ENCODE results near the gene SUN2.

The SUN2 gene

GRCh38 chr22:38713921-38714320 is 41.9 kb downstream of the SUN2 start:
- DNase-seq, result no peak

GRCh38 chr22:38712486-38713207 is 43.2 kb downstream of the SUN2 start:
- no peak for DNase-seq

GRCh38 chr22:38710866-38711265 is 44.9 kb downstream of the SUN2 start:
- no peak for DNase-seq

GRCh38 chr22:38710351-38710750 is 45.4 kb downstream of the SUN2 start:
- no peak for DNase-seq

GRCh38 chr22:38709306-38709705 is 46.5 kb downstream of the SUN2 start:
- DNase-seq, result no peak

GRCh38 chr22:38707984-38708383 is 47.8 kb downstream of the SUN2 start:
- no peak for DNase-seq

- DNase-seq, result no peak
Observed at GRCh38 chr22:38707346-38707745, 48.5 kb downstream of the SUN2 start.

- no peak for DNase-seq
Observed at GRCh38 chr22:38706901-38707195, 49.0 kb downstream of the SUN2 start.

- peak; percentile 73 for DNase-seq
Observed at GRCh38 chr22:38706101-38706900, 49.5 kb downstream of the SUN2 start.

GRCh38 chr22:38705235-38706100 is 50.3 kb downstream of the SUN2 start, which contains the start of gene GTPBP1:
TSS of gene GTPBP1 (plus strand) at chr22:38705944. CDS start at chr22:38705956, 12 bp downstream.
- peak; percentile 94 for DNase-seq

- DNase-seq, result peak; percentile 57
Observed at GRCh38 chr22:38704654-38705234, 51.1 kb downstream of the SUN2 start.

GRCh38 chr22:38700789-38701628 is 54.8 kb downstream of the SUN2 start, which contains the start of gene JOSD1:
TSS of gene JOSD1 (minus strand) at chr22:38700943. CDS start at chr22:38699987, 956 bp downstream.
- DNase-seq, result peak; percentile 99

- DNase-seq, result no peak
Observed at GRCh38 chr22:38700270-38700788, 55.5 kb downstream of the SUN2 start.

GRCh38 chr22:38699784-38700183 is 56.0 kb downstream of the SUN2 start:
- DNase-seq, result no peak

GRCh38 chr22:38699143-38699542 is 56.7 kb downstream of the SUN2 start:
- DNase-seq, result no peak

GRCh38 chr22:38698407-38699094 is 57.2 kb downstream of the SUN2 start:
- no peak for DNase-seq

GRCh38 chr22:38697425-38698089 is 58.2 kb downstream of the SUN2 start:
- no peak for DNase-seq

- no peak for DNase-seq
Observed at GRCh38 chr22:38696606-38697424, 59.0 kb downstream of the SUN2 start.

- DNase-seq, result no peak
Observed at GRCh38 chr22:38694940-38695339, 60.9 kb downstream of the SUN2 start.

GRCh38 chr22:38694049-38694448 is 61.7 kb downstream of the SUN2 start:
- no peak for DNase-seq

All from activated CD8-positive, alpha-beta memory T cell treated with anti-CD3 and anti-CD28 coated beads for 24 hours (primary cell).